Trophoblast cell (in vitro differentiated cells and primary cell): ENCODE data around the gene SYNJ2BP.

Experiments used
- DNase-seq, 2 donors: peaks; one replicate each; pipeline ENCODE4 v3.0.0-alpha.2; 2016
- H2AFZ ChIP-seq: 2 replicates; pipeline ENCODE4 v1.6.1; 2013; ENCODE audit warnings: low read length, moderate library complexity, mild to moderate bottlenecking; ENCODE audit not compliant: insufficient read depth, poor library complexity
- H2AK5ac ChIP-seq: 2 replicates; pipeline ENCODE4 v1.6.1; 2013; ENCODE audit warnings: mild to moderate bottlenecking, low read length
- H2BK120ac ChIP-seq: 2 replicates; pipeline ENCODE4 v1.6.1; 2013; ENCODE audit warnings: low read length, mild to moderate bottlenecking, moderate library complexity; ENCODE audit not compliant: insufficient read depth, poor library complexity
- H2BK12ac ChIP-seq: 2 replicates; pipeline ENCODE4 v1.6.1; 2013; ENCODE audit warnings: mild to moderate bottlenecking, low read length, moderate library complexity
- H2BK5ac ChIP-seq: 2 replicates; pipeline ENCODE4 v1.6.1; 2013; ENCODE audit warnings: low read length, low read depth, moderate library complexity, mild to moderate bottlenecking; ENCODE audit not compliant: poor library complexity
- H3K14ac ChIP-seq: 2 replicates; pipeline ENCODE4 v1.6.1; 2013; ENCODE audit warnings: mild to moderate bottlenecking, low read length
- H3K18ac ChIP-seq: 2 replicates; pipeline ENCODE4 v1.6.1; 2013; ENCODE audit warnings: mild to moderate bottlenecking, low read length
- H3K23ac ChIP-seq: 2 replicates; pipeline ENCODE4 v1.6.1; 2013; ENCODE audit warnings: low read length
- H3K27ac ChIP-seq: 2 replicates; pipeline ENCODE4 v1.5.1; 2013; ENCODE audit warnings: low read depth, mild to moderate bottlenecking, inconsistent platforms, low read length, moderate library complexity
- H3K27me3 ChIP-seq: 2 replicates; pipeline ENCODE4 v1.6.1; 2013; ENCODE audit warnings: inconsistent platforms, mild to moderate bottlenecking, low read length, moderate library complexity; ENCODE audit not compliant: insufficient read depth
- H3K36me3 ChIP-seq, 2 experiments: 1 replicate in 1 of 2; 2 replicates in 1 of 2; pipeline ENCODE4 v1.6.1; 2013; ENCODE audit warnings: low read length in 2 of 2, mild to moderate bottlenecking in 2 of 2, moderate library complexity in 1 of 2; ENCODE audit not compliant: insufficient read depth in 2 of 2, control insufficient read depth in 1 of 2
- H3K4ac ChIP-seq: 2 replicates; pipeline ENCODE4 v1.6.1; 2013; ENCODE audit warnings: low read depth, mild to moderate bottlenecking, low read length, moderate library complexity
- H3K4me1 ChIP-seq, 2 experiments: 1 replicate in 1 of 2; 2 replicates in 1 of 2; pipeline ENCODE4 v1.6.1; 2013; ENCODE audit warnings: low read length in 2 of 2, mild to moderate bottlenecking in 2 of 2, moderate library complexity in 1 of 2; ENCODE audit not compliant: insufficient read depth in 2 of 2, control insufficient read depth in 1 of 2
- H3K4me2 ChIP-seq: 2 replicates; pipeline ENCODE4 v1.6.1; 2013; ENCODE audit warnings: inconsistent platforms, mild to moderate bottlenecking, low read length, moderate library complexity
- H3K4me3 ChIP-seq: 2 replicates; pipeline ENCODE4 v1.5.1; 2013; ENCODE audit warnings: mild to moderate bottlenecking, low read depth, low read length, inconsistent platforms
- H3K79me1 ChIP-seq: one replicate; pipeline ENCODE4 v1.6.1; 2013; ENCODE audit warnings: low read length
- H3K79me2 ChIP-seq: 2 replicates; pipeline ENCODE4 v1.6.1; 2013; ENCODE audit warnings: low read length, mild to moderate bottlenecking; ENCODE audit not compliant: control insufficient read depth, insufficient read depth, poor library complexity
- H3K9ac ChIP-seq: 2 replicates; pipeline ENCODE4 v1.6.1; 2013; ENCODE audit warnings: mild to moderate bottlenecking, low read length
- H3K9me3 ChIP-seq: 2 replicates; pipeline ENCODE4 v1.6.1; 2013; ENCODE audit warnings: low read depth, mild to moderate bottlenecking, control low read depth, inconsistent platforms, low read length; ENCODE audit not compliant: insufficient read depth
- H4K12ac ChIP-seq: 2 replicates; pipeline ENCODE4 v1.6.1; 2013; ENCODE audit warnings: low read depth, mild to moderate bottlenecking, low read length, moderate library complexity
- H4K8ac ChIP-seq: 2 replicates; pipeline ENCODE4 v1.6.1; 2013; ENCODE audit warnings: low read depth, mild to moderate bottlenecking, low read length, moderate library complexity
- H4K91ac ChIP-seq: one replicate; pipeline ENCODE4 v1.6.1; 2013; ENCODE audit warnings: low read depth, mild to moderate bottlenecking, low read length, moderate library complexity
- WGBS: extraction: QIAGEN DNeasy Blood & Tissue Kit; methylation state at CpG from one replicate; pipeline ENCODE4 v1.1.7; 2013; ENCODE audit warnings: missing lambda C conversion rate; ENCODE audit not compliant: insufficient read length, insufficient coverage; ENCODE audit errors: extremely low coverage; 5-methylcytosine and 5-hydroxymethylcytosine counted together

The SYNJ2BP gene

DNA sequence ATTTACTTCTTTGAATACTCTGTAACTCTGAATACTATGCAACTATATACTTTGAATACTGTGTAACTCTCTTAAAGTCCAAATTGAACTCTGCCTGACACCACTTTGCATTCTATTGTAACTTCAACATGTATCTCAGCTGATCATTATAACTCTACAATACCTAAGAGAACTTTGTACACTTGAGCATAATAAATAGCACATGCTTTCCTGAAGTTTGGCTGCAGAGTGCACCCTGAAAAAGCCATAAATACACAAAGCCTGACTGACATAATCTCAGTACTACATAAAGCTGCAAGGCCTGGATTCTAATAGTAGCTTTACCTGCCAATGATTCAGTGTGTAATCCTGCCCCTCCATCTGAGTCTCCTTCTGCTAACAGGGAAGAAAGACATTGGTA is 36.1 kb downstream of the SYNJ2BP start:
- H3K9ac ChIP-seq = no peak overlapping the region
- H3K14ac ChIP-seq = no peak overlapping the region
- H3K79me1 ChIP-seq = no peaks in the 10 kb centered on the region
- H3K27me3 ChIP-seq = no peaks in the 10 kb centered on the region
- H3K36me3 ChIP-seq = no peaks in the 10 kb centered on the region
- no peak overlapping the region for H3K18ac ChIP-seq
- H2BK12ac ChIP-seq = no peak overlapping the region
- no peaks in the 10 kb centered on the region for H3K79me2 ChIP-seq
- DNase-seq = no peak
- no peaks in the 10 kb centered on the region for H3K4me1 ChIP-seq
- no peak overlapping the region for H4K91ac ChIP-seq
- no peak overlapping the region for H2AK5ac ChIP-seq
- no peak overlapping the region for H4K8ac ChIP-seq
- H3K27ac ChIP-seq = no peak overlapping the region
- H3K23ac ChIP-seq = no peak overlapping the region
- H2BK120ac ChIP-seq = no peak overlapping the region
- H3K4me3 ChIP-seq = no peak overlapping the region
- no peak overlapping the region for H3K4me2 ChIP-seq
- H4K12ac ChIP-seq = no peak overlapping the region
- H3K4ac ChIP-seq = no peak overlapping the region
- H2AFZ ChIP-seq = no peak overlapping the region
- no peaks in the 10 kb centered on the region for H3K9me3 ChIP-seq
- H2BK5ac ChIP-seq = no peak overlapping the region

DNA sequence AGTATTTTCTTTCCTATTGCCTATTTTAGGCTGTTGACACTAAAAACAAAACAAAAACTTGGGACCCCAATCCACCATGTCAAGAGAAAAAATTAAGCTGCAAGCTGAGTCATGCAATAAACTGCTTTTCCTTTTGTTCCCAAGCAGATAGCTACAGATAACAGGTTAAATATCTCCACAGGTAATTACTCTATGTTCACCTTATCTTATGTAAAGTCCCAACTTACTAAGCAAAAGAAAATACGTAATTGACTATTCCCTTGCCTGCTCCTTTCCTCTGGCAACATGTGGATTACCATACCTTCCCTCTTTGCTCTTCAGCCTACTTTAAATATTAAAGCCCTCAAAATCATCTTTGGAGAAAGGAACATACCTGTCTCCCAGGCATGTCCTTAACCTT is 38.2 kb downstream of the SYNJ2BP start:
- Histone ChIP-seq H3K14ac (no peak overlapping the region), H3K36me3 (peaks cover 3% of the 10 kb centered on the region in 2 experiments), H3K4ac (no peak overlapping the region), H3K27me3 (no peaks in the 10 kb centered on the region), H2BK12ac (no peak overlapping the region), H4K91ac (no peak overlapping the region), H2BK120ac (no peak overlapping the region), H3K9ac (no peak overlapping the region), H3K18ac (no peak overlapping the region), H3K9me3 (no peaks in the 10 kb centered on the region), H4K8ac (no peak overlapping the region), H3K79me1 (no peaks in the 10 kb centered on the region), H3K4me2 (no peak overlapping the region), H3K79me2 (no peaks in the 10 kb centered on the region), H2AFZ (no peak overlapping the region), H3K4me1 (no peaks in the 10 kb centered on the region), H2AK5ac (no peak overlapping the region), H3K23ac (no peak overlapping the region), H3K27ac (no peak overlapping the region), H3K4me3 (no peak overlapping the region), H2BK5ac (no peak overlapping the region), H4K12ac (no peak overlapping the region)
- no peak for DNase-seq
- no CpG with 5 or more reads among the region's 1 CpG for WGBS
